ENCODE results near the gene HGFAC.

GRCh38 chr4:3497095-3497494, 55.3 kb downstream of the HGFAC start:
- no peak for TF ChIP-seq CTCF (conservative IDR thresholded peaks at IDR 0.05; ENCODE audit: low read depth, low read length)
- TF ChIP-seq EZH2 (IDR thresholded peaks at IDR 0.05; ENCODE audit: low read length, unreplicated experiment): no peak
- TF ChIP-seq EZH2phosphoT487 (IDR thresholded peaks at IDR 0.05; ENCODE audit: borderline replicate concordance, low read length): no peak
